ENCODE results near the gene MLST8.
A peak's percentile ranks its signal among the peaks of the same experiment; 100 is the strongest.

MLST8 gene

GRCh38 chr16:2189252-2189893 is 15.9 kb upstream of the MLST8 start:
- TF ChIP-seq, protein P1, sequence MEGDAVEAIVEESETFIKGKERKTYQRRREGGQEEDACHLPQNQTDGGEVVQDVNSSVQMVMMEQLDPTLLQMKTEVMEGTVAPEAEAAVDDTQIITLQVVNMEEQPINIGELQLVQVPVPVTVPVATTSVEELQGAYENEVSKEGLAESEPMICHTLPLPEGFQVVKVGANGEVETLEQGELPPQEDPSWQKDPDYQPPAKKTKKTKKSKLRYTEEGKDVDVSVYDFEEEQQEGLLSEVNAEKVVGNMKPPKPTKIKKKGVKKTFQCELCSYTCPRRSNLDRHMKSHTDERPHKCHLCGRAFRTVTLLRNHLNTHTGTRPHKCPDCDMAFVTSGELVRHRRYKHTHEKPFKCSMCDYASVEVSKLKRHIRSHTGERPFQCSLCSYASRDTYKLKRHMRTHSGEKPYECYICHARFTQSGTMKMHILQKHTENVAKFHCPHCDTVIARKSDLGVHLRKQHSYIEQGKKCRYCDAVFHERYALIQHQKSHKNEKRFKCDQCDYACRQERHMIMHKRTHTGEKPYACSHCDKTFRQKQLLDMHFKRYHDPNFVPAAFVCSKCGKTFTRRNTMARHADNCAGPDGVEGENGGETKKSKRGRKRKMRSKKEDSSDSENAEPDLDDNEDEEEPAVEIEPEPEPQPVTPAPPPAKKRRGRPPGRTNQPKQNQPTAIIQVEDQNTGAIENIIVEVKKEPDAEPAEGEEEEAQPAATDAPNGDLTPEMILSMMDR (IDR thresholded peaks at IDR 0.05; ENCODE audit: control insufficient read depth, extremely low read depth, insufficient read depth): no peak
- DNase-seq (ENCODE audit: low read depth): no peak
- H3K4me3 ChIP-seq (ENCODE audit: low read depth, low read length): no peak overlapping the region

- TF ChIP-seq, protein P1 (IDR thresholded peaks at IDR 0.05; ENCODE audit: control insufficient read depth, extremely low read depth, insufficient read depth): no peak
- no peak overlapping the region for H3K4me3 ChIP-seq (ENCODE audit: low read depth, low read length)
- DNase-seq (ENCODE audit: low read depth): no peak
These were observed 15.1 kb upstream of the MLST8 start for GRCh38 chr16:2190002-2190658.

GRCh38 chr16:2190659-2191445 is 14.4 kb upstream of the MLST8 start:
- no peak for DNase-seq (ENCODE audit: low read depth)
- H3K4me3 ChIP-seq (ENCODE audit: low read depth, low read length): no peak overlapping the region
- TF ChIP-seq, protein P1 (IDR thresholded peaks at IDR 0.05; ENCODE audit: control insufficient read depth, extremely low read depth, insufficient read depth): no peak

GRCh38 chr16:2191446-2191706 is 13.9 kb upstream of the MLST8 start:
- TF ChIP-seq, protein P1 (IDR thresholded peaks at IDR 0.05; ENCODE audit: control insufficient read depth, extremely low read depth, insufficient read depth): no peak
- DNase-seq (ENCODE audit: low read depth): no peak
- no peak overlapping the region for H3K4me3 ChIP-seq (ENCODE audit: low read depth, low read length)

- DNase-seq (ENCODE audit: low read depth): no peak
- TF ChIP-seq, protein P1 (IDR thresholded peaks at IDR 0.05; ENCODE audit: control insufficient read depth, extremely low read depth, insufficient read depth): no peak
- H3K4me3 ChIP-seq (ENCODE audit: low read depth, low read length): no peak overlapping the region
These were observed 11.0 kb upstream of the MLST8 start for GRCh38 chr16:2194166-2194834.

DNA sequence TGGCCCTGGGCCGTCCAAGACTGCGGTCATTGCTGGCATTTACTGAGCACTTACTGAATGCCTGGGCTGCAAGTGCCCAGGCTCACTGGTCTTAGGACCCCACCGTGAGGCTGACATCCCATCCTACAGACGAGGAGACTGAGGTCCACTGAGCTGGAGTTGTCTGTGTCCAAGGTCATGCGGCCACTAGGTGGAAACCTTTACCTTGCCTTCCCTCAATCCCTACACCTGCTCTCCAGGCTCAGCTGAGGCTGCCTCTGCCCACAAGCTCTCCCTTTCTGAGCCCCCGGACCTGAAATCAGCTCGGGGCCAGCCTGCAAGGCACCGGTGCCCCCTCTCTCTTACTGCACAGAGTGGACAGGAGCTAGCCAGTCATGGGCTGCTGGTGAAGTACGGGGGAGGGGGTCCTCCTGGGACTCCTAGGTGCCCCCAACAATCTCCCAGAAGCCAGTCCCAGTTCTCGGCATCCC is 10.4 kb upstream of the MLST8 start:
- H3K4me3 ChIP-seq (ENCODE audit: low read depth, low read length): peak overlapping the region; percentile 52; the same call in 1 of the 2 replicates
- TF ChIP-seq, protein P1 (IDR thresholded peaks at IDR 0.05; ENCODE audit: control insufficient read depth, extremely low read depth, insufficient read depth): peak; percentile 82
- peak; percentile 40 for DNase-seq (ENCODE audit: low read depth)
